ENCODE data around the gene RGS9. TPM values are rescaled to one million over a fixed set of nuclear protein-coding genes. Genes with fewer than 3 reads are reported as not detected.

Gene RGS9
- polyA plus RNA-seq, 1 donor: 17.7 TPM

GRCh38 chr17:65181237-65182061 lies 44.3 kb downstream of the RGS9 start:
- DNase-seq: no peak

- DNase-seq: no peak
Measured at GRCh38 chr17:65182233-65182632, 45.1 kb downstream of the RGS9 start.

- no peak for DNase-seq
Measured at GRCh38 chr17:65183736-65184135, 46.6 kb downstream of the RGS9 start.

- DNase-seq: no peak
Measured at GRCh38 chr17:65184235-65184959, 47.2 kb downstream of the RGS9 start.

DNA sequence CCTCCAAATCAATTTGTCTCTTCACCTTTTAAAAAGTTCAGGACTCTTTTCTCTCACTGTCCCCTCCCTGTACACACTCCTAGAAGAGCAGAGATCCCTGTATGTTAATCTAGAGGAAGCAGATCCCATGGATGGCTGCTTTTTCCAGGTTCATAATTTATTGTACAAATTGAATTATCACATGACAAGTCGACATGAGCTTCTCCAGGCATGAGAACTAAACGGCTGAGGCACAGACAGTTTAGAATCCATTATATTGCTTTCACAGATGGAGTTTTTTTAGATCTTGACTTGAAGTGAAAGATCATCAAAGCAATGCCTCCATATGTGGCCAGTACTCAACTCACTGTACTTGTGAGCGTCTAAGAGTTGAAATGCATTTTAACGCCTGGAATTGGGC lies 47.9 kb downstream of the RGS9 start:
- no peak for DNase-seq

DNA sequence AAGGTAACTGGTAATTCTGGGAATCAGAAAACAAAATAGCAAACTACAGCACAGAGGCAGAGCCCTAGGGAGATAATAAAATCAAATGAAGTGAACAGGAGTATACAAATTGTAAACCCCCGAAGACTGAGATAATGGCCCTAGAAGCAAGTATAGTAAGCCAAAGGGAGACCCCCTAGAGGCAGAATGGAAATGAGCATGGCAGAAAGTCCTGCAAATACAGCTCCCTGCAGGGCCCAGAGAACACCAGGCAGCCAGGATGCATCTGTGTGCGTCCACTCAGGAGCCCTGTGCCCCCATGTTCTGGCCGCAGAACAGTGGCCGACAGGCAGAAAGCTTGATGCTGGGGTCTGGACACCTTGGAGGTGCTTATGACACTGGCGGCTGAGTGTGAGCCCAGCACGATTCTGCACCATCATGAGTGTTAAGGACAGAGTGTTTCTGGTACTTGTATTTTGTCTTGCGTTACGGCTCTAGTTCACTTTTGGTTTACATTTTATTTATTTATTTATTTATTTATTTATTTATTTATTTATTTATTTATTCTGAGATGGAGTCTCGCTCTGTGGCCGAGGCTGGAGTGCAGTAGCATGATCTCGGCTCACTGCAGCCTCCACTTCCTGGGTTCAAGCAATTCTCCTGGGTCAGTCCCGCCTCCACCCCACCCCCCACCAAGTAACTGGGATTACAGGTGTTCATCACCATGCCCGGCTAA lies 48.7 kb downstream of the RGS9 start:
- no peak for DNase-seq

GRCh38 chr17:65190467-65191097 lies 53.4 kb downstream of the RGS9 start:
- DNase-seq: no peak

DNA sequence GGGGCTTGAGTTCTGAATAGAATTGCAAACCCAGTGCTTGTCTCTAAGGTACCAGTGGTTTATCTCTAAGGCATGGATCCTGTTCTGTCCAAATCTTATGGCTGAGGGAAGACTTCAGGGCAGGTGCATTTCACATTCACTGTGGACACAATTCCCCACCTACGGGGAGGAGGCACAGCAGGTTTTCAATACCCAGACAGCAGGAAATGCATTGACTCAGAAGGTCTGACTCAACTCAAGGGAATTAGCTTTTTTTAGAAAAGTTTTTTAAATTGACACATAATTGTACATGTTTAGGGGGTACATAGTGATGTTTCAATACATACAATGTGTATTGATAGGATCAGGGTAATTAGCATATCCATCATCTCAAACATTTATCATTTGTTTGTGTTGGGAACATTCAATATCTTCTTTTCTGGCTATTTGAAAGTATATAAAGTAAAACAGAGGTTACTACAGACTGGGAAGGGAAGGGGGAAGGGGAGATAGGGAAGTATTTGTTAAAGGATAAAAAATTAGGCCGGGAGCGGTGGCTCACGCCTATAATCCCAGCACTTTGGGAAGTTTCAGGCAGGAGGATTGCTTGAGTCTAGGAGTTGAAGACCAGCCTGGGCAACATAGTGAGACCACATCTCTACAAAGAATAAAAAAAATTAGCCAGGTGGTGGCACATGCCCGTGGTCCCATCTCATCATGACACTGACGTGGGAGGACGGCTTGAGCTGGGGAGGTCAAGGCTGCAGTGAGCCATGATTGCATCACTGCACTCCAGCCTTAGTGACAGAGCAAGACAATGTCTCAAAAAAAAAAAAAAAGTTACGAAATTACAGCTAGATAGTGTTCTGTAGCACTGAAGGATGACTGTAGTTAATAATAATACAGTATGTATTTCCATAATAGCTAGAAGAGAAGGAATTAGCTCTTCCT lies 54.9 kb downstream of the RGS9 start:
- DNase-seq: no peak

GRCh38 chr17:65193305-65193704 lies 56.1 kb downstream of the RGS9 start:
- no peak for DNase-seq

- DNase-seq: no peak
Measured at GRCh38 chr17:65193716-65194293, 56.6 kb downstream of the RGS9 start.

GRCh38 chr17:65194670-65195334 lies 57.6 kb downstream of the RGS9 start:
- DNase-seq: no peak

GRCh38 chr17:65195716-65196115 lies 58.5 kb downstream of the RGS9 start:
- no peak for DNase-seq

DNA sequence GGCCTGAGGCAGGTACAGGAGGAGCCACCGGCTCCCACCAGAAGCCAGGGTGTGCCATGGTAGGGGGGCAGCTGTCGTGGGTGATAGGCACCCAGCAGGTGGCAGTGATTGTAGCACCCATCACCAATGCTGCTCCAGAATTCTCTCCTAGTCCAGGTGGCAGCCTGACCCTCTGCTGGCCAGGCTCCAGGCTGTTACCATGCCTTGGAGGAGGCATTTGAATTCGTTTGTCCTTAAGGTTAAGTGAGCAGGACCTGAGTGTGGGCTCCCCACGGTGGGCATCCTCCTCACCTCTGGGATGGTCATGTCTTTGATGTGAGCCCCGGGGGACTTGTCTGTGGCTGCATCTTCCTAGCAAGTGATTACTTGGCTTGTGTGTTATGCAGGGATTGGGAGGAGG lies 59.4 kb downstream of the RGS9 start:
- no peak for DNase-seq

DNA sequence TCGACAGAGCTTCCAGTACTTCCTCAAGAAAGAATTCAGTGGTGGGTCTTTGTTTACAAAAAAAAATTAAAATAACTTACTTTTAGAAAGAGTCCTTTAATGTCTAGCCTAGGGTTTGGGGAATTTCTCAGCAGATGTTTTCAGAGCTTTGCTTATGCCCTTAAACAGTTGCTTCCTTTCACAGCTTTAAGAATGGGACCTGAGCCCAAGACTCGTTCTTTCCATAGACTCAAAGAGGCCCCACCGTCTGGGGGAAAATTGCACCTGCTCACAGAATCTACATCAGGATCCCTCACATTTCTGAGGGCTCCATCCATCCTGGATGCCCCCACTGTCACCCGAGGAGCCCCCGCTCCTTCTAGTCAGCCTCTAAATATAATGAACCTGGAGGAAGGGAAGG lies 60.0 kb downstream of the RGS9 start:
- DNase-seq: no peak

- DNase-seq: peak; percentile 64
Measured at GRCh38 chr17:65198653-65199382, 61.6 kb downstream of the RGS9 start.

- no peak for DNase-seq
Measured at GRCh38 chr17:65201331-65201730, 64.2 kb downstream of the RGS9 start.

DNA sequence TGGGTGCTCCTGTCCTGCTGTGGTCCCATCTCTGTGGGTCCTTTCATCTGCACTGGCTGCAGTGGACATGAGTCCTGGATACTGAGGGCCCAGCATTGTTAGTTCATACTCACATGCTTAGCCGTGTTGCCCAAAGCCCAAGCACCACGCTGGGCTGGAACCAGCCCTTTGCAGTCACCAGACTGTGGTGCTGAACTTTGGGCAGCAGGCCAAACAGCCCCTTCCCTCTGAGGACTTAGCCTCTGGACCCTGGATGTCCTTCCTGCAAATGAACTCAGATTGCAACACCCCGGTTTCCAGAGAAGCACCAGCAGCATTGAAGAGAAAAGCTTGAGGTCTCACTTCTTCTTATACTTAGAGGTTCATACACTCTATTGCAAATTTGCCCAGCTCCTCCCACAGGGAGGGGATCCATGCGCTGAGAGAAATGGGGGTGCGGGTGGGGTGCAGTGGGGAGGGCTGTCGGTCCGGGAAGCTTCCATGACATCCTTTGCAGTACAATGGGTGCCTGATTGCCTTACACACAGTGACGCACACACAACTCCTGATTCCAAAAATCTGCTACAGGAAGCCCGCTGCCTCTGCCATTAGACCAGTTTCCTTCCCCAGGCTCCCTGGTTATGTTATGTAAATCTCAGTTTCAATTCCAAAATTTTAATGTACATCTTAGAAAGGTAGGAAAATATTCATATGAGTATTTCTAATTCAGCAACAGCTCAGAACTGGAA lies 65.8 kb downstream of the RGS9 start:
- no peak for DNase-seq

GRCh38 chr17:65204001-65204400 lies 66.8 kb downstream of the RGS9 start:
- DNase-seq: no peak

GRCh38 chr17:65205655-65206054 lies 68.5 kb downstream of the RGS9 start:
- DNase-seq: no peak
